Left ventricle myocardium inferior (tissue), 1 donor: ENCODE results near the gene CPSF4. TPM values are rescaled to one million over a fixed set of nuclear protein-coding genes. Genes with fewer than 3 reads are reported as not detected.

Experiments
- DNase-seq: peaks from one replicate; pipeline ENCODE4 v3.0.0-alpha.2; 2020
- H3K27ac ChIP-seq: fragments of 200-600 bp; replicated peaks from 2 replicates; pipeline ENCODE4 v1.8.0; 2021
- H3K27me3 ChIP-seq: fragments of 200-600 bp; 2 replicates; pipeline ENCODE4 v1.8.0; 2021; ENCODE audit warnings: low read depth
- H3K36me3 ChIP-seq: fragments of 200-600 bp; 2 replicates; pipeline ENCODE4 v1.8.0; 2021
- H3K4me1 ChIP-seq: fragments of 200-600 bp; 2 replicates; pipeline ENCODE4 v1.8.0; 2021
- H3K4me3 ChIP-seq: fragments of 200-600 bp; 2 replicates; pipeline ENCODE4 v1.8.0; 2021; ENCODE audit warnings: mild to moderate bottlenecking, moderate library complexity
- H3K9me3 ChIP-seq: fragments of 200-600 bp; replicated peaks from 2 replicates; pipeline ENCODE4 v1.8.0; 2021
- CTCF ChIP-seq: fragments of 200-600 bp; IDR thresholded peaks from 2 replicates; pipeline ENCODE4 v1.8.0; 2021; ENCODE audit warnings: antibody characterized with exemption, mild to moderate bottlenecking, borderline replicate concordance
- intact Hi-C: fragments of 100-400 bp; cut with micrococcal nuclease; formaldehyde crosslinking; loops from one replicate; pipeline ENCODE4 v1.11.0; 2022
- total RNA-seq: library from RNA; stranded (reverse); fragmentation: NEBNext Ultra II Directional; extraction: Animal tissue kit (Norgen Biotek cat#: 25700); gene quantifications from one replicate; pipeline ENCODE4 v1.2.1, GENCODE V29; 2021
- donor health status: DM: no; HTN: yes; CAD: no; lungs with severe emphysema.

The CPSF4 gene
- total RNA-seq, 1 donor from 2014 or later, result 17.9 TPM

- TF ChIP-seq CTCF, result peak; percentile 11
- peak within 1 kb of the TSS; percentile 71 for H3K4me3 ChIP-seq
- H3K36me3 ChIP-seq, result no peaks in the 10 kb centered on the region
- H3K4me1 ChIP-seq, result peaks cover 56% of the 10 kb centered on the region
- intact Hi-C loops, result no loop called here
- H3K27me3 ChIP-seq, result no peaks in the 10 kb centered on the region
- peak within 1 kb of the TSS; percentile 99 for H3K27ac ChIP-seq
- H3K9me3 ChIP-seq, result no peaks in the 10 kb centered on the region
- peak; percentile 99 for DNase-seq
These were observed 66.0 kb downstream of the CPSF4 start, which contains the start of gene ZKSCAN5 for GRCh38 chr7:99504603-99505323. ZKSCAN5 (plus strand) TSS chr7:99504662; CDS start chr7:99506045, 1,383 bp downstream.

GRCh38 chr7:99505324-99505662 is 66.5 kb downstream of the CPSF4 start:
- H3K9me3 ChIP-seq, result no peaks in the 10 kb centered on the region
- H3K4me3 ChIP-seq, result peak overlapping the region; percentile 71
- H3K36me3 ChIP-seq, result no peaks in the 10 kb centered on the region
- no peak for DNase-seq
- peak overlapping the region; percentile 99 for H3K27ac ChIP-seq
- peaks cover 52% of the 10 kb centered on the region for H3K4me1 ChIP-seq
- TF ChIP-seq CTCF, result no peak
- H3K27me3 ChIP-seq, result no peaks in the 10 kb centered on the region
- intact Hi-C loops, result no loop called here

Other genes with a start within 250 kb of the CPSF4 start
- gene KPNA7, start 230.8 kb upstream of the CPSF4 start, total RNA-seq, result not detected
- gene MYH16, start 166.1 kb upstream of the CPSF4 start, total RNA-seq, result not detected
- 131 TPM for gene ARPC1A, start 113.0 kb upstream of the CPSF4 start, total RNA-seq
- gene ARPC1B, start 64.2 kb upstream of the CPSF4 start, total RNA-seq, result 33.6 TPM
- gene PDAP1, start 30.3 kb upstream of the CPSF4 start, total RNA-seq, result 93.2 TPM
- 43.9 TPM for gene BUD31, start 30.0 kb upstream of the CPSF4 start, total RNA-seq
- gene PTCD1, start 145 bp upstream of the CPSF4 start, total RNA-seq, result 4.3 TPM
- 834 TPM for gene ATP5MF, start 27.2 kb downstream of the CPSF4 start, total RNA-seq
- 3.3 TPM for gene ZNF789, start 33.9 kb downstream of the CPSF4 start, total RNA-seq
- 15.6 TPM for gene ZNF394, start 61.3 kb downstream of the CPSF4 start, total RNA-seq
- 6.0 TPM for gene ZKSCAN5, start 65.7 kb downstream of the CPSF4 start, total RNA-seq
- gene FAM200A, start 113.2 kb downstream of the CPSF4 start, total RNA-seq, result 6.4 TPM
- 26.1 TPM for gene ZNF655, start 119.7 kb downstream of the CPSF4 start, total RNA-seq
- not detected for gene TMEM225B, start 159.3 kb downstream of the CPSF4 start, total RNA-seq
- 9.0 TPM for gene ZSCAN25, start 178.0 kb downstream of the CPSF4 start, total RNA-seq
- gene CYP3A5, start 241.1 kb downstream of the CPSF4 start, total RNA-seq, result not detected